Caco-2 (cell line): ENCODE data around the gene FADS6. TPM values are rescaled to one million over a fixed set of nuclear protein-coding genes. Genes with fewer than 3 reads are reported as not detected.

Experiments used
- BruUV-seq: library from RNA; stranded (reverse); fragments of 400-500 nt; replicated peaks from 2 replicates; lab custom pipeline; 2021; lab: Mats Ljungman, UMichigan
- CTCF ChIA-PET: fragments of 300-600 bp; sonication (Branson Sonifier 250); formaldehyde crosslinking; loops from one replicate; lab custom pipeline; 2022; ENCODE audit warnings: antibody characterized with exemption; lab: Charles Lee
- POLR2A ChIA-PET: fragments of 300-600 bp; sonication (Branson Sonifier 250); formaldehyde crosslinking; loops from one replicate; lab custom pipeline; 2022; ENCODE audit warnings: antibody characterized with exemption; lab: Charles Lee
- DNase-seq, 2 experiments: peaks; one replicate each; pipeline versions ENCODE4 v3.0.0 to v3.0.0-alpha.2; 2020 to 2022
- H3K27me3 ChIP-seq: replicated peaks from 2 replicates; pipeline ENCODE4 v1.6.0; 2011; ENCODE audit warnings: low read length; ENCODE audit not compliant: control insufficient read depth, insufficient read depth
- H3K36me3 ChIP-seq: 2 replicates; pipeline ENCODE4 v1.5.1; 2011; ENCODE audit warnings: low read length; ENCODE audit not compliant: control insufficient read depth, insufficient read depth
- H3K4me1 ChIP-seq: fragments of 250-450 bp; sonication (Bioruptor Pico); 2 replicates; pipeline ENCODE4 v1.5.1; 2020; ENCODE audit warnings: mild to moderate bottlenecking
- H3K4me3 ChIP-seq: 2 replicates; pipeline ENCODE4 v1.5.1; 2011; ENCODE audit warnings: low read depth, mild to moderate bottlenecking, control low read depth, low read length
- H3K9me3 ChIP-seq: fragments of 250-450 bp; sonication (Bioruptor Pico); 2 replicates; pipeline ENCODE4 v1.5.1; 2020; ENCODE audit warnings: mild to moderate bottlenecking, moderate library complexity
- H3K27ac Mint-ChIP-seq: one replicate; pipeline ENCODE4 v1.8.0; 2022; ENCODE audit warnings: mixed read lengths; ENCODE audit not compliant: unreplicated experiment
- H3K27me3 Mint-ChIP-seq: one replicate; pipeline ENCODE4 v1.8.0; 2022; ENCODE audit warnings: mixed read lengths; ENCODE audit not compliant: insufficient read depth, unreplicated experiment
- H3K36me3 Mint-ChIP-seq: one replicate; pipeline ENCODE4 v1.8.0; 2022; ENCODE audit warnings: mild to moderate bottlenecking, mixed read lengths; ENCODE audit not compliant: insufficient read depth, unreplicated experiment
- H3K4me1 Mint-ChIP-seq: one replicate; pipeline ENCODE4 v1.8.0; 2022; ENCODE audit warnings: low read depth, mixed read lengths; ENCODE audit not compliant: unreplicated experiment
- H3K4me3 Mint-ChIP-seq: one replicate; pipeline ENCODE4 v1.8.0; 2022; ENCODE audit warnings: mild to moderate bottlenecking, moderate library complexity, mixed read lengths; ENCODE audit not compliant: unreplicated experiment
- H3K9me3 Mint-ChIP-seq: one replicate; pipeline ENCODE4 v1.8.0; 2022; ENCODE audit warnings: mixed read lengths; ENCODE audit not compliant: unreplicated experiment
- CTCF ChIP-seq, 2 experiments: fragments of 200-600 bp in 1 of 2; IDR thresholded peaks; 1 replicate in 1 of 2; 2 replicates in 1 of 2; pipeline versions ENCODE4 v1.5.1 to v1.8.0; 2011 to 2022; ENCODE audit warnings: antibody characterized with exemption in 1 of 2, control low read depth in 1 of 2, inconsistent platforms in 1 of 2, low read depth in 1 of 2, low read length in 1 of 2, mild to moderate bottlenecking in 1 of 2, moderate library complexity in 1 of 2; ENCODE audit not compliant: insufficient read depth in 1 of 2, severe bottlenecking in 1 of 2, unreplicated experiment in 1 of 2
- intact Hi-C: fragments of 100-400 bp; cut with micrococcal nuclease; formaldehyde crosslinking; loops from one replicate; pipeline ENCODE4 v1.10.0; 2022; ENCODE audit not compliant: unreplicated experiment
- total RNA-seq: library from RNA; stranded (reverse); gene quantifications from 2 replicates; pipeline ENCODE4 v1.2.3, GENCODE V29; 2022

FADS6 gene
- total RNA-seq, 1 experiment from 2014 or later: 2.6 TPM

GRCh38 chr17:74854792-74855191 is 38.6 kb downstream of the FADS6 start:
- Histone ChIP-seq H3K4me3 (no peak overlapping the region), H3K9me3 (no peaks in the 10 kb centered on the region), H3K36me3 (no peaks in the 10 kb centered on the region), H3K4me1 (peaks cover 8% of the 10 kb centered on the region), H3K27me3 (peaks cover 6% of the 10 kb centered on the region)
- intact Hi-C loops: loop anchor here (10.0 kb wide), 1 partner anchor 200 kb away; no protein-coding TSS in a partner anchor
- peaks cover 5% of the 10 kb centered on the region for H3K36me3 Mint-ChIP-seq
- H3K9me3 Mint-ChIP-seq: no peaks in the 10 kb centered on the region
- BruUV-seq: no TSS peak
- CTCF ChIA-PET: interaction anchor here (1.0 to 4.0 kb wide), 2 partner anchors 12 to 19 kb away, joined by 4 to 17 read pairs; partner anchors contain the start of gene FDXR
- POLR2A ChIA-PET: no interaction called here
- DNase-seq: no peak
- no peak for TF ChIP-seq CTCF (IDR thresholded peaks at IDR 0.05; ENCODE audit: insufficient read depth in 1 of 2, low read depth in 1 of 2, low read length in 1 of 2, severe bottlenecking in 1 of 2, unreplicated experiment in 1 of 2)
- H3K27me3 Mint-ChIP-seq: peaks cover 27% of the 10 kb centered on the region
- H3K4me1 Mint-ChIP-seq: peaks cover 7% of the 10 kb centered on the region
- H3K4me3 Mint-ChIP-seq: no peak overlapping the region
- H3K27ac Mint-ChIP-seq: no peak overlapping the region

- H3K4me3 ChIP-seq: no peak overlapping the region
- no peaks in the 10 kb centered on the region for H3K36me3 ChIP-seq
- intact Hi-C loops: loop anchor here (10.0 kb wide), 1 partner anchor 199 kb away; no protein-coding TSS in a partner anchor
- H3K27me3 ChIP-seq: peaks cover 3% of the 10 kb centered on the region
- BruUV-seq: no TSS peak
- peaks cover 7% of the 10 kb centered on the region for H3K4me1 Mint-ChIP-seq
- no peak overlapping the region for H3K27ac Mint-ChIP-seq
- ChIA-PET POLR2A (interaction anchor here (1.2 kb wide), 1 partner anchor 134 kb away, joined by 3 read pairs; the partner anchor contains the start of gene CDR2L), CTCF (interaction anchor here (1.2 to 4.1 kb wide), 3 partner anchors 8 to 19 kb away, joined by 4 to 43 read pairs (median 28); partner anchors contain the start of gene FDXR)
- H3K36me3 Mint-ChIP-seq: peaks cover 5% of the 10 kb centered on the region
- no peak for DNase-seq
- H3K9me3 ChIP-seq: no peaks in the 10 kb centered on the region
- no peak for TF ChIP-seq CTCF (IDR thresholded peaks at IDR 0.05; ENCODE audit: insufficient read depth in 1 of 2, low read depth in 1 of 2, low read length in 1 of 2, severe bottlenecking in 1 of 2, unreplicated experiment in 1 of 2)
- peak overlapping the region; percentile 33 for H3K4me3 Mint-ChIP-seq
- peaks cover 8% of the 10 kb centered on the region for H3K4me1 ChIP-seq
- no peaks in the 10 kb centered on the region for H3K9me3 Mint-ChIP-seq
- peaks cover 20% of the 10 kb centered on the region for H3K27me3 Mint-ChIP-seq
These were observed 39.8 kb downstream of the FADS6 start for GRCh38 chr17:74853669-74854068.

- DNase-seq: no peak
- TF ChIP-seq CTCF (IDR thresholded peaks at IDR 0.05; ENCODE audit: insufficient read depth in 1 of 2, low read depth in 1 of 2, low read length in 1 of 2, severe bottlenecking in 1 of 2, unreplicated experiment in 1 of 2): no peak
- intact Hi-C loops: loop anchor here (10.0 kb wide), 1 partner anchor 198 kb away; no protein-coding TSS in a partner anchor
- Mint-ChIP-seq H3K27ac (peak overlapping the region; percentile 63), H3K36me3 (peaks cover 5% of the 10 kb centered on the region), H3K4me1 (peaks cover 7% of the 10 kb centered on the region), H3K27me3 (peaks cover 19% of the 10 kb centered on the region), H3K4me3 (peak overlapping the region; percentile 82), H3K9me3 (no peaks in the 10 kb centered on the region)
- ChIA-PET POLR2A (interaction anchor here (0.6 to 2.2 kb wide), 7 partner anchors 9 to 193 kb away, joined by 3 to 58 read pairs (median 3); partner anchors contain the start of genes CDR2L and FDXR), CTCF (interaction anchor here (0.9 to 4.1 kb wide), 11 partner anchors 9 to 195 kb away, joined by 3 to 43 read pairs (median 7); partner anchors contain the start of genes FDXR and RAB37)
- Histone ChIP-seq H3K4me3 (peak overlapping the region; percentile 62), H3K4me1 (peaks cover 8% of the 10 kb centered on the region), H3K27me3 (0 out of 2 replicates have a peak, but pooled peaks cover 2% of the 10 kb centered on the region), H3K9me3 (no peaks in the 10 kb centered on the region), H3K36me3 (no peaks in the 10 kb centered on the region)
- TSS peak; percentile 35 for BruUV-seq
These were observed 40.4 kb downstream of the FADS6 start for GRCh38 chr17:74853048-74853397.
